HG03354 (cell line): ENCODE measurements around the gene TMPRSS9.
A peak's percentile ranks its signal among the peaks of the same experiment; 100 is the strongest.

Experiments
- ATAC-seq: cut with Tn5 transposase; IDR thresholded peaks from one replicate; pipeline ENCODE4 v1.9.1; 2021; ENCODE audit warnings: mild to moderate bottlenecking; ENCODE audit not compliant: unreplicated experiment, poor library complexity, severe bottlenecking

The TMPRSS9 gene

DNA sequence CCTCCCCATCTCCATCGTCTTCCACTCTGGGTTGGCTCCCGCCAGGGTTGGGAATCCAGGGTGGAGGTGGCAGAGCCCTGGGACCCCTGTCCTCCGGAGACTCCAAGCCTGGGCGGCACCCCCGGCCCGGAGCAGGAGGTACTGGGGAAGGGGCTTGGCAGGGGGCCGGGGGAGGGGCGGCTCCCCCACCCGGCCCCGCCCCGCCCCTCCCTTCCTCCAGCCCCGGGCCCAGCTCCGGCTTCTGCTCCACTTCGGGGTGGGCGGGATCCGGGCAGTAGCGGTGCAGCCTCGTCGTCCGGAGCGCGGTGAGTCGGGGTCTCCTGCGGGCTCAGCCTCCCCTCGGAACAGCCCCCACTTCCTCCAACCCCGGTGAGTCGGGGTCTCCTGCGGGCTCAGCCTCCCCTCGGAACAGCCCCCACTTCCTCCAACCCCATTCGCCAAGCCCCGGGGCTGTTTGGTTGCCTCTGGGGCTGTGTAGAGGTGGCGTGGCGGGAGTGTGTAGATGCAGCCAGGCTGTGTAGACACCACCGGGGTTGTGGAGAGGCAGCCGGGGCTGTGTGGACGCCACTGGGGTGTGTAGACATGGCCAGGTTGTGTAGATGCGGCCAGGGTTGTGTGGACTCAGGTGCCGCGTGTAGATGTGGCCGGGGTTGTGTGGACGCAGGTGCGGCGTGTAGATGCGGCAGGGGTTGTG lies at the start of gene TMPRSS9:
Gene TMPRSS9, plus strand, starts transcription at position 274 of the 694 bp plus-strand sequence. CDS start 29,521 bp downstream, outside the sequence.
- ATAC-seq: no peak

DNA sequence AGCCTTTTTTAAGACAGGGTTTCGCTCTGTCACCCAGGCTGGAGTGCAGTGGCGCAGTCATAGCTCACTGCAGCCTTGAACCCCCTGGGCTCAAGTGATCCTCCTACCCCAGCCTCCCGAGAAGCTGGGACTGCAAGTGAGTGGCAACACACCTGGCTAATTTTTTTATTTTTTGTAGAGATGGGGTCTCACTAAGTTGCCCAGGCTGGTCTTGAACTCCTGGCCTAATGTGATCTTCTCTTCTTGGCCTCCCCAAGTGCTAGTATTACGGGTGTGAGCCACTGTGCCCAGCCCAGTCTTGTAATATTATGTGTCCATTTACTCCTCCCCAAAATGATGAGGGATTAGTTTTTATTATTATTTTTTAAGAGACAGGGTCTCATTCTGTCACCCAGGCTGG lies 49.0 kb upstream of the TMPRSS9 start:
- ATAC-seq: no peak

DNA sequence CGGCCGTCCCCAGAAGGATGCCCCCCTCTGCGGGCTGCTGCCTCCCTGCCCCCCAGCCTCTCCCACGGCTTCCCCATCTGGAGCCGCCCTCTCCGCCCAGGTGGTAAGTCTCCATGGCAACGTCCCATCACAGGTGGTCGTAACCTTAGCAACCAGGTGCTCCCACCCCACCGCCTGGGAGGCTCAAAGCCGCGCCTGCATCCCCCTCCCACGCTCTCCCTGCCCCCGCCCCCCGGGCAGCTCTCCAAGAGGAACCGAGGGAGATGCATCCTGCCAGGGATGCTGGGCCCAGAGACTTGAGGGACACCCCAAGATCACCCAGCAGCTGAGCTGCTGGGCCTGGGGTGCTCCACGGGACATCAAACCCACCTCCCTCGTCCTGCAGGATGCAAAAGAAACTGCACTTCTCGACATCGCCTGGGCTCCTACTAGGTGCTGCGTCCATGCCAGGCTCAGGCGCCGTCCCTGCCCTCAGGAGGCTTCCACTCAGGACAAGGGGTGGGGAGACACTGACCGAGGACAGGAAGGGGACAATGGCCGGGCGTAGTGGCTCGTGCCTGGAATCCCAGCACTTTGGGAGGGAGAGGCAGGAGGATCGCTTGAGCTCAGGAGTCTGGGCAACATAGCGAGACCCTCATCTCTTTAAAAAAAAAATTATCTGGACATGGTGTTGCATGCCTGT lies 47.1 kb upstream of the TMPRSS9 start:
- no peak for ATAC-seq

DNA sequence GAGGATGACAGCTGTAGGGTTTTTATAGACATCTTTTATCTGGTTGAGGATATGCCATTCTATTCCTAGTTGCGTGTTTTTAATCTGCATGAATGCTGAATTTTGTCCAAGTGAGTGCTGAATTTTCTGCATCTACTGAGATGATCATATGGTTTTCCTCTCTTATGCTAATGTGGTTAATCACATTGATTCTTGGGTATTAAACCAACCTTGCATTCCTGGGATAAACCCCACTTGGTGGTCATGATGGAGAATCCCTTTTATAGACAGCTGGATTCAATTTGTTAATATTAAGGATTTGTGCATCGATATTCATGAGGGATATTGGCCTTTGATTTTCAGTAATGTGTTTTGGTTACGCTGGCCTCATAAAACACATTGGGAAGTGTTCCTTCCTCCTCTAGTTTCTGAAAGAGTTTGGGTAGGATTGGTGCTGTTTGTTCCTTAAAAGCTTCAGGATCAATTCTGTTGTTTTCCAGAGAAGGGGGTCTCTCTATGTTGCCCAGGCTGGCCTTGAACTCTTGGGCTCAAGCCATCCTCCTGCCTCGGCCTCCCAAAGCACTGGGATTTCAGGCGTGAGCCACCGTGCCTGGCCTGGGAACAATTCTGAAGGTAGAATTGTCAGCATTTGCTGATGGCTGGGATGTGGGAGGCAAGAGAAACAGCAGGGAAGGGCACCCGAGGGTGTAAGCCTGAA lies 44.8 kb upstream of the TMPRSS9 start:
- ATAC-seq: no peak

DNA sequence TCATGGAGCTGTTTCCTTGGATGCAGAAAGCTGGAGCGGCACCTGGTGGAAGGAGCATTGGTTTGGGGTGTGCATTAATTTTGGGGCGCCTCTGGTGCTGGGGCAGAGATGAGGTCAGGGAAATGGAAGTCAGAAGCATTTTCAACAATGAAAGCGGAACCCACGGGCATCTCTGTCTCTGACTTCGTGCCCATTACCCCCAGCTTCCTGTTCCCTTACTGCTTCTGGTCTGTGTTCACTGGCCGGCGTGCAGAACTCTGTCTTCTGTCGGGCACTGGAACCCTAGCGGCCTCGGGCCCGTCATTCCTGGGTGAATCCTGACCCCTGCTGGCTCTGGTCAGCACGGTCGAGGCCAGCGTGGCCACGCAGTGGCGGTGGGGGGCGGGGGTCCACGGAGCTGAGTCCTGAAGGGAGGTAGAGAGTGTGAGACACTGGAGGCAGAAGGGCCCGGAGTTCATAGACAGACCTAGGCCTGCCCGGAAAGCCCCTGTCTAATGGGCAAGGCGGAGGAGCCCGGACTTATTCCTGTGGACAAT lies 44.2 kb upstream of the TMPRSS9 start:
- no peak for ATAC-seq

DNA sequence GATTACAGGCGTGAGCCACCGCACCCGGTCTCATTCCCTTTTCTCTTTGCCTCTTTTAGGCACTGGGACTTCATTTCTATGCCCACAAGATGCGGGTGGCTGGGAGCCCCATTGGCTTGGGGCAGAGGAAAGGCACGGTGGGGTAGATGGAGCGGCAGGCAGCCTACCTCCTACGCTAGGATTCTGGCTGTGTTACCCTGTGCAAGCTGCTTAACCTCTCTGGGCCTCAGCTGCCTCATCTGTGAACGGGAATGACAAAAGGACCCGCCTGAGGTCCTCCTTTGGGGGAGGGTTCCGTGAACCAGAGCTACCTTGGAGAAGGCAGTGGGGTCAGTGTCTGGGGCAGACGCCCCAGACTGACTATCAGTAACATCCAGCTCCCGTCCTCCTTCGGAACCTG lies 42.8 kb upstream of the TMPRSS9 start:
- ATAC-seq: no peak

DNA sequence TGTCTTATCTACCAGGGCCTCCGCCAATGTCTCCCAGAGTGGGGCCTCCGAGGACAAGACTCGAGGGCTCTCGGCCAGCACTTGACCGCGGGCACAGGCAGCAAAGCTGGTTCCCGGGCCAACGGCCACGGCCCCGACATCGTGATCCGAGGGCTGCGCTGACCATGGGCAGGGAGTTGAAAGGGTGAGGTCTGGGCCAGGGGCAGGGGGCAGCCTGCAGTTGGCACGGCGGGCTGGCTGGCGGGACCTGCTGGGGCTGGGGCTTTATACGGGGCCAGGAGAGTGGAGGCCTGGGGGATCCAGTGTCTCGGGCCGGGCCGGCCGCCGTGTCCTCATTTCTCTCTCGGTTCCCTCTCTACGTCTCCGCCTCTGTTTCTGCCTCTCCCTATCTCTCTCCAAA lies 42.3 kb upstream of the TMPRSS9 start:
- ATAC-seq: no peak

DNA sequence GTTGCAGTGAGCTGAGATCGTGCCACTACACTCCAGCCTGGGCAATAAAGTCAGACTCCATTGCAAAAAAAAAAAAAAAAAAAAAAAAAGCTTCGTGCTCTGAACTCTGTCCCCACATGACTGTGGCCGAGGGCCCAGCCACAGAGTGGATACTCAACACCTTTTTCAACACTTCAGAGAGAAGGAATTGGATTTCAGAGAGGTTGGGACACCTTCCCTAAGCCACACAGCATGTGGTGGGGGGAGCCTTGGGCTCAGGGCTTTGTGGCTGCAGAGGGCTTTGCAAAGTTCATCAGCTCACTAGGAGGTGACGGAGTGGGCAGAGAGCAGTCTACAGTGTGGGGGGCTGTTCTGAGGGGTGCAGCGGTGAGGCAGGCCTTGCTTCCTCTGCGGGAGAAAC lies 41.1 kb upstream of the TMPRSS9 start:
- no peak for ATAC-seq

DNA sequence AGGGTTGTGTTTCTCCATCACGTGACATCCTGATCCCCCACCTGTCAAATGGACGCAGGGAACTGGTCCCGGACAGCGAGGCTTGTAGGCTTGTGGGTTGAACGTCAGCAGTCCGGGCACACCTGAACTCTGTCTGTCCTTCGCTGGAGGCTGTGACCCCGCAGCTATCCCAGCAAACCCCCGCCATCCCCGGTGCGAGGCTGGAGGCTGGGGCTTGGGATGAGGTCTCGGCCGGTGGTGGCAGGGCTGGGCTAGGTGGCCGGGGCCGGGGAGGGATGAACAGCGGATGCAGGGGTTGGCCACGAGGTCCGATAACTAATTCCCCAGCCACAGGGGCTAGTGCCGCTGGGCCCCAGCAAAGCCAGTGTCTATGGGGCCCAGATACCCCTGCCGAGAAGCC lies 40.5 kb upstream of the TMPRSS9 start:
- ATAC-seq: no peak

DNA sequence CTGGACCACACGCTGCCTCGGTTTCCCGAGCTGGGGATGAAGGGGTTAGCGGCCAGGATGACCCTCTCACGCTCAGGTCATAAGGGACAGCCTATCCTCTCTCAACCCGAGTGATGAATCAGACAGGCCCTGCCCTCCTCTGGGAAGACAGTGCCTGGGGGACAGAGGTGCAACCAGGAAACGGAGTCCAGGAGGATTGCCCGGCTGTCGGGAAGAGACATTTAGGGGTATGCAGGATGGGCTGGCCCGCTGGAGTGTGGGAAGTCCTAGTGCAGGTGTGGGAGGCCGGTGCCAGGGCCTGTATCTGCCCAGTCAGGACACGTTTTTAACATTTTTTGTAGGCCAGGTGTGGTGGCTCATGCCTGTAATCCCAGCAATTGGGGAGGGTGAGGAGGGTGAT lies 40.0 kb upstream of the TMPRSS9 start:
- ATAC-seq: no peak

DNA sequence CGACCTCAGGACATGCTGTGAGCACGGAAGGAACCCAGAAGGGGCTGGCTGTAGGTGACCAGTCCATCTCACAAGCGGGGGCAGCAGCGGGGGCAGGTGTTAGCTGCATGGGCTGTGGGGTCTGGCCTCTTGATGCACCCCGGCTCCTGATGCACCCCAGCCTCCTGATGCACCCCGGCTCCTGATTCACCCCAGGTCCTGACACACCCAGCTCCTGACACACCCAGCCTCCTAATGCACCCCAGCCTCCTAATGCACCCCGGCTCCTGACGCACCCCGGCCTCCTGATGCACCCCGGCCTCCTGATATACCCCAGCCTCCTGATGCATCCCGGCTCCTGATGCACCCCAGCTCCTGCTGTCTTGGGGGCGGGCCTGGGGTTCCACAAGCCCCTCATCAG lies 39.1 kb upstream of the TMPRSS9 start:
- no peak for ATAC-seq

DNA sequence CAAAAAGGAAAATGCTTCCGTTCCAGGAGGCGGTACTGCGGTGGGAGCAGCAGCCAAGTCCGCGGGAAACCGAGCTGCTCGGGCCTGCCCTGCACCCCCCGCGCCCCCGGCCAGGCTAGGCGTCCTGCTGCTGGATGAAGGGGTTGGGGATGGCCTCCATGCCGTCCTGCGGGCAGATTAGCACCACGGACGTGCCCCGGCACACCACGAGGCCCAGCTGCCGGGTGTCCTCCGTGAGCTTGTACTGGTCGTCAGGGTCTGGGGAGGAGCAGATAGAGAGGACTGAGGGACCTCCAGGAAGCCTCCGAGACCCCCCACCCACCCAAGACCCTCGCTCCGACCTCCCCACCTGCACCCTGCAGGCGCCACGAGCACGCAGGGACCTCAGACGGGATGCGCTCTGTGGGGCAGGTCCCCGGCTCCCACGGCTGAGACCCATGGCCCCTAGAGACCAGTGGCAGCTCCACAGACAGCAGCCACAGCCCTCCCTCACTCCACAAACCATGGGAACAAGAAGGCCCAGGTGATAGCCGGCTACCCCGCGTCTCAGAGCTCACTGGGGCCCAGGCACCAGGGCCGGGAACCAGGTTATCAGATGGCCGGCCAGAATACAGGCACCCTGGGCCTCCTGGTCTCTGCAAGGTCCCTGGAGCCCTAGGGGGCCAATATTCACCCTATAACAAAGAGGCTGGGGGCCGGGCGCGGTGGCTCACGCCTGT lies 38.3 kb upstream of the TMPRSS9 start:
- no peak for ATAC-seq

DNA sequence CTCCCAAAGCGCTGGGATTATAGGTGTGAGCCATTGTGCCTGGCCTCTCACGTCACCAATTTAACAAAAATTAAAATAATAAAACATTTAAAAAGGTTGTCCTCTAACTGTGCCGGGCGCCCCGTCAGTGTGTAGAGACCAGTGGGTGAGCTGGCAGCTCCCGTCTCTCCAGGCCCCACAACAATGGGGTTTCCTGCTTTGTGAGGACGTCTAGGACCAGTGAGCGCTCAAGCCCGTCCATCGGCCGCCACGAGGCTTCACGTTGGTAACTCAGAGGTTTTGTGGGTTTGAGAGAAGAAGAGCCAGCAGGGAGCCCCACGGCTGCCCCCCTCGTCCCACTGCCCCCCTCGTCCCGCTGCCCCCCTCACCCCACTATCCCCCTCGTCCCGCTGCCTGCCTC lies 36.4 kb upstream of the TMPRSS9 start:
- ATAC-seq: no peak

DNA sequence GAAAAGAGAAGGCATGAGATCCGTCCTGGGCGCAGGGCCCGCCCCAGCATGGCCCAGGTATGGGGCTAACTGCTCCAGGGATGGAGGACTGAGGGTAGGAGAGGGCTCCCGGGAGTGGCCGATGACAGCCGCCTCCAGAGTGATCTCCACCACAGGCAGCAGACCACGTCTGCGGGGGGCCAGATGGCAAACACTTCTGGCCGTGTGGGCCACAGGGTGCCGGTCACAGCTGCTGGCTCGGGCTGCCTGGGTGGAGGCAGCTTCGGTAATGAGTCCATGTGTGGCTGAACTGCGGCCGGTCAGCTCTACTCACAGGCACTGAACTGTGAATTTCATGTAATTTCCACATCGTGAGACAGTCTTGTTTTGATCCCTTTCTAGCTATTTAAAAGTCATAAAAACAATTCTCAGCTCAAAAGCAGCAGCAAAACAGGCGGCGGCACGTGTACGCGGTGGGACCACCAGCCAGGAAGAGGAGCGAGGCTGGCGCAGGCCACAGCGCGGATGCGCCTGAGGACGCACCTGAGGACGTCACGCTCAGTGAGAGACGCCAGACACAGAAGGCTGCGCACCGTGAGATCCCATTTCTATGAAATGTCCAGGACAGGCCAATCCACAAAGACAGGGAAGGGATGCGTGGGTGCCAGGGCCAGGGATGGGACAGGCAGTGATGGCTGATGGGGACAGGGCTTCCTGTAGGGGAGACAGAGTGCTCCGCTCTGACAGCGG lies 35.7 kb upstream of the TMPRSS9 start:
- ATAC-seq: no peak

DNA sequence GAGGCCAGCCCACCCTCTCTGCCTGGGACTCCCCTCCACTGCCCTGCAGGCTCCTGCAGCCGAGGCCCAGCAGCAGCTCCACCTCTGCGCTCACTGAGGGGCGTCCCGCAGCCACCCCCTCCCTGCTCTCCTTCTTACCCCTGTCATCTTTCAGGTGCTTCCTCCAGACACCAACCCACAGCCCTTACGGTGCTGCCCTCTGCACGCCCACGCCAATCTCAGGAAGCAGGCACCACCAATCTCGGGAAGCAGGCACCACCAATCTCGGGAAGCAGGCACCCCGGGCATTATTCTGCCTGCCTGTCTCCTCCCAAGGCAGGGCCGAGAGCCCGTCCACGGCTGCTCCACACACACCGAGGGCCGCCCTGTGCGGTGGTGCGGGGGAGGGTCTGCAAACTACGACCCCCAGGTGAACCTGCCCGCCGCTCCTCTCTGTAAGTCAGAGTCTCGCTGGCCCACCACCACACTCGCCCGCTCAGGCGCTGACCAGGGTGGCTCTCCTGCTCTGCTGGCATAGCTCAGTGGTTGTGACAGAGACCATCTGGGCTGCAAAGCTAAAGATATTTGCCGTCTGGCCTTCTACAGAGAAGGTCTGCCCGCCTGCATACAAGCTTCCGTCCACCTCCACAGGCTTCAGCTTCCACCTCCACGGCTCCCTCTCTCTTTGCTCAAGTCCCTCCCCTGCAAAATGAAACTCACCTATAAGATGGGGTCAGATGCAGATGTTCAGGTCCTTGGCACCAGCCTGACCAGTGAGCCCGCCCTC lies 34.6 kb upstream of the TMPRSS9 start:
- no peak for ATAC-seq

DNA sequence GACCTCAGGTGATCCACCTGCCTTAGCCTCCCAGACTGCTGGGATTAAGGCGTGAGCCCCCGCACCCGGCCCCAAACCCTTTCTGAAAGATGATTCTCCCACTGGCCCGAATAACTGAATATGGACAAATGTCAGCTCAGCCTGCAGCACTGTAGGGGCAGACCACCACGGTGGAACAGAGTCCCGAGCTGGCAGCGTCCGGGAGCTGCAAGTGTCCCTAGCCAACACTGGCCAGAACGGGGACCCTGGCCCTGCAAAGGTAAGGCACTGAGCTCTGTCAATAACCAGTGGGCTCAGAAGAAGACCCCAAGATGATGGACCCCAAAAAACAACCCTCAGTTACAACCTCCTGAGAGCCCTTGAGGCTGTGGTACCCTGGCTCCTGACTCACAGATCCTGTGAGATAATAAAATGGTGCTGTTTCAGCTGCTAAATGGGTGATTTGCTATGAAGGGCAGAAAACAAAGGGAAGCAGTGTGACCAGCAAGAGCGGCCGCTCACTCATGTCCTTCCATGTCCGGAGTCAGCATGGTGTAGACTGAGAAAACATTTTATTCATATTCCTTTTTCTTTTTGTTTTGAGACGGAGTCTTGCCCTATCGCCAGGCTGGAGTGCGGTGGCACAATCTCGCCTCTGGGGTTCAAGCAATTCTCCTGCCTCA lies 33.2 kb upstream of the TMPRSS9 start:
- ATAC-seq: no peak

DNA sequence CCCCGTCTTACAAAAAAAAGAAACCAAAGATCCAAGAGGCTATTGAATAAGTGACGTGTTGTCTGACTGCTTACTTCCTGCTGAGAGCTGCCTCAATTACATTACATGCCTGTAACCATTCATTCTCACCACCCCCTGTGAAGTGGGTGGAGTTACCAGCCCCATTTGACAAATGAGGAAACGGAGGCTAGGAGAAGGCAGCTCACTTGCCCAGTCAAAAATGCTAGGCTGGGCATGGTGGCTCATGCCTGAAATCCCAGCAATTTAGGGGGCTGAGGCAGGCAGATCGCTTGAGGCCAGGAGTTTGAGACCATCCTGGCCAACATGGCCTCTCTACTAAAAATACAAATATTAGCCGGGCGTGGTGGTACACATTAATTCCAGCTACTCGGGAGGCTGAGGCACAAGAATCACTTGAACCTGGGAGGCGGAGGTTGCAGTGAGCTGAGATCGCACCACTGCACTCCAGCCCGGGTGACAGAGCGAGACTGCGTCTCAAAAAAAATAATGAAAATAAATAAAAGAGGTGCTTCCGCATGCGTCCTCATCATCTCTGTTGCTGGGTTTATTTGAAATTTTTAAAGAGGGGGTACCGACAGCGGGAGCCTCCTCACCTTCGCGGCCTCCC lies 32.2 kb upstream of the TMPRSS9 start:
- peak; percentile 8 for ATAC-seq
